Trophoblast cell (in vitro differentiated cells and primary cell): Measurements from ENCODE around the gene FLRT2.

Experiments used
- DNase-seq, 2 donors: peaks; one replicate each; pipeline ENCODE4 v3.0.0-alpha.2; 2016
- H2AFZ ChIP-seq: 2 replicates; pipeline ENCODE4 v1.6.1; 2013; ENCODE audit warnings: low read length, moderate library complexity, mild to moderate bottlenecking; ENCODE audit not compliant: insufficient read depth, poor library complexity
- H2AK5ac ChIP-seq: 2 replicates; pipeline ENCODE4 v1.6.1; 2013; ENCODE audit warnings: mild to moderate bottlenecking, low read length
- H2BK120ac ChIP-seq: 2 replicates; pipeline ENCODE4 v1.6.1; 2013; ENCODE audit warnings: low read length, mild to moderate bottlenecking, moderate library complexity; ENCODE audit not compliant: insufficient read depth, poor library complexity
- H2BK12ac ChIP-seq: 2 replicates; pipeline ENCODE4 v1.6.1; 2013; ENCODE audit warnings: mild to moderate bottlenecking, low read length, moderate library complexity
- H2BK5ac ChIP-seq: 2 replicates; pipeline ENCODE4 v1.6.1; 2013; ENCODE audit warnings: low read length, low read depth, moderate library complexity, mild to moderate bottlenecking; ENCODE audit not compliant: poor library complexity
- H3K14ac ChIP-seq: 2 replicates; pipeline ENCODE4 v1.6.1; 2013; ENCODE audit warnings: mild to moderate bottlenecking, low read length
- H3K18ac ChIP-seq: 2 replicates; pipeline ENCODE4 v1.6.1; 2013; ENCODE audit warnings: mild to moderate bottlenecking, low read length
- H3K23ac ChIP-seq: 2 replicates; pipeline ENCODE4 v1.6.1; 2013; ENCODE audit warnings: low read length
- H3K27ac ChIP-seq: 2 replicates; pipeline ENCODE4 v1.5.1; 2013; ENCODE audit warnings: low read depth, mild to moderate bottlenecking, inconsistent platforms, low read length, moderate library complexity
- H3K27me3 ChIP-seq: 2 replicates; pipeline ENCODE4 v1.6.1; 2013; ENCODE audit warnings: inconsistent platforms, mild to moderate bottlenecking, low read length, moderate library complexity; ENCODE audit not compliant: insufficient read depth
- H3K36me3 ChIP-seq, 2 experiments: 1 replicate in 1 of 2; 2 replicates in 1 of 2; pipeline ENCODE4 v1.6.1; 2013; ENCODE audit warnings: low read length in 2 of 2, mild to moderate bottlenecking in 2 of 2, moderate library complexity in 1 of 2; ENCODE audit not compliant: insufficient read depth in 2 of 2, control insufficient read depth in 1 of 2
- H3K4ac ChIP-seq: 2 replicates; pipeline ENCODE4 v1.6.1; 2013; ENCODE audit warnings: low read depth, mild to moderate bottlenecking, low read length, moderate library complexity
- H3K4me1 ChIP-seq, 2 experiments: 1 replicate in 1 of 2; 2 replicates in 1 of 2; pipeline ENCODE4 v1.6.1; 2013; ENCODE audit warnings: low read length in 2 of 2, mild to moderate bottlenecking in 2 of 2, moderate library complexity in 1 of 2; ENCODE audit not compliant: insufficient read depth in 2 of 2, control insufficient read depth in 1 of 2
- H3K4me2 ChIP-seq: 2 replicates; pipeline ENCODE4 v1.6.1; 2013; ENCODE audit warnings: inconsistent platforms, mild to moderate bottlenecking, low read length, moderate library complexity
- H3K4me3 ChIP-seq: 2 replicates; pipeline ENCODE4 v1.5.1; 2013; ENCODE audit warnings: mild to moderate bottlenecking, low read depth, low read length, inconsistent platforms
- H3K79me1 ChIP-seq: one replicate; pipeline ENCODE4 v1.6.1; 2013; ENCODE audit warnings: low read length
- H3K79me2 ChIP-seq: 2 replicates; pipeline ENCODE4 v1.6.1; 2013; ENCODE audit warnings: low read length, mild to moderate bottlenecking; ENCODE audit not compliant: control insufficient read depth, insufficient read depth, poor library complexity
- H3K9ac ChIP-seq: 2 replicates; pipeline ENCODE4 v1.6.1; 2013; ENCODE audit warnings: mild to moderate bottlenecking, low read length
- H3K9me3 ChIP-seq: 2 replicates; pipeline ENCODE4 v1.6.1; 2013; ENCODE audit warnings: low read depth, mild to moderate bottlenecking, control low read depth, inconsistent platforms, low read length; ENCODE audit not compliant: insufficient read depth
- H4K12ac ChIP-seq: 2 replicates; pipeline ENCODE4 v1.6.1; 2013; ENCODE audit warnings: low read depth, mild to moderate bottlenecking, low read length, moderate library complexity
- H4K8ac ChIP-seq: 2 replicates; pipeline ENCODE4 v1.6.1; 2013; ENCODE audit warnings: low read depth, mild to moderate bottlenecking, low read length, moderate library complexity
- H4K91ac ChIP-seq: one replicate; pipeline ENCODE4 v1.6.1; 2013; ENCODE audit warnings: low read depth, mild to moderate bottlenecking, low read length, moderate library complexity
- WGBS: extraction: QIAGEN DNeasy Blood & Tissue Kit; methylation state at CpG from one replicate; pipeline ENCODE4 v1.1.7; 2013; ENCODE audit warnings: missing lambda C conversion rate; ENCODE audit not compliant: insufficient read length, insufficient coverage; ENCODE audit errors: extremely low coverage; 5-methylcytosine and 5-hydroxymethylcytosine counted together

FLRT2 gene

GRCh38 chr14:85594217-85594616 is 64.3 kb downstream of the FLRT2 start:
- Histone ChIP-seq H3K4me2 (no peak overlapping the region), H3K9me3 (no peaks in the 10 kb centered on the region), H2BK120ac (no peak overlapping the region), H3K9ac (no peak overlapping the region), H3K18ac (no peak overlapping the region), H4K91ac (no peak overlapping the region), H3K79me1 (no peaks in the 10 kb centered on the region), H2AFZ (no peak overlapping the region), H3K4me1 (no peaks in the 10 kb centered on the region), H3K27ac (no peak overlapping the region), H3K4me3 (no peak overlapping the region), H2BK5ac (no peak overlapping the region), H3K36me3 (peaks cover 0 to 2% of the 10 kb centered on the region in 2 experiments), H2BK12ac (no peak overlapping the region), H4K8ac (no peak overlapping the region), H3K79me2 (no peaks in the 10 kb centered on the region), H3K27me3 (no peaks in the 10 kb centered on the region), H3K4ac (no peak overlapping the region), H3K14ac (no peak overlapping the region), H2AK5ac (no peak overlapping the region), H4K12ac (no peak overlapping the region), H3K23ac (no peak overlapping the region)
- no CpG with 5 or more reads among the region's 3 CpGs for WGBS
- no peak for DNase-seq

GRCh38 chr14:85595981-85596380 is 66.0 kb downstream of the FLRT2 start:
- Histone ChIP-seq H3K4ac (no peak overlapping the region), H3K9ac (no peak overlapping the region), H3K79me1 (no peaks in the 10 kb centered on the region), H2BK12ac (no peak overlapping the region), H3K4me2 (no peak overlapping the region), H3K27me3 (no peaks in the 10 kb centered on the region), H3K23ac (no peak overlapping the region), H3K14ac (no peak overlapping the region), H4K8ac (no peak overlapping the region), H3K4me1 (no peaks in the 10 kb centered on the region), H4K12ac (no peak overlapping the region), H3K36me3 (no peaks in the 10 kb centered on the region), H3K4me3 (no peak overlapping the region), H2AFZ (no peak overlapping the region), H4K91ac (no peak overlapping the region), H2BK5ac (no peak overlapping the region), H3K9me3 (no peaks in the 10 kb centered on the region), H2BK120ac (no peak overlapping the region), H3K18ac (no peak overlapping the region), H3K79me2 (no peaks in the 10 kb centered on the region), H2AK5ac (no peak overlapping the region), H3K27ac (no peak overlapping the region)
- DNase-seq: no peak
- WGBS: no CpG with 5 or more reads among the region's 10 CpGs

GRCh38 chr14:85596562-85596961 is 66.6 kb downstream of the FLRT2 start:
- H3K4me3 ChIP-seq: no peak overlapping the region
- no peak overlapping the region for H3K23ac ChIP-seq
- no peaks in the 10 kb centered on the region for H3K27me3 ChIP-seq
- no peaks in the 10 kb centered on the region for H3K36me3 ChIP-seq
- WGBS: no CpG with 5 or more reads among the region's 4 CpGs
- no peaks in the 10 kb centered on the region for H3K79me2 ChIP-seq
- no peak overlapping the region for H2AFZ ChIP-seq
- H3K4ac ChIP-seq: no peak overlapping the region
- no peaks in the 10 kb centered on the region for H3K4me1 ChIP-seq
- no peak overlapping the region for H3K9ac ChIP-seq
- no peak overlapping the region for H3K18ac ChIP-seq
- no peak overlapping the region for H4K12ac ChIP-seq
- no peak overlapping the region for H2BK5ac ChIP-seq
- no peak overlapping the region for H4K91ac ChIP-seq
- no peak overlapping the region for H3K4me2 ChIP-seq
- H3K79me1 ChIP-seq: no peaks in the 10 kb centered on the region
- no peak overlapping the region for H3K14ac ChIP-seq
- H2BK120ac ChIP-seq: no peak overlapping the region
- H2AK5ac ChIP-seq: no peak overlapping the region
- no peaks in the 10 kb centered on the region for H3K9me3 ChIP-seq
- H4K8ac ChIP-seq: no peak overlapping the region
- no peak for DNase-seq
- no peak overlapping the region for H3K27ac ChIP-seq
- no peak overlapping the region for H2BK12ac ChIP-seq

- Histone ChIP-seq H3K27ac (no peak overlapping the region), H2BK12ac (no peak overlapping the region), H3K23ac (no peak overlapping the region), H4K91ac (no peak overlapping the region), H3K79me2 (no peaks in the 10 kb centered on the region), H3K36me3 (no peaks in the 10 kb centered on the region), H3K9me3 (no peaks in the 10 kb centered on the region), H3K79me1 (no peaks in the 10 kb centered on the region), H3K4me3 (no peak overlapping the region), H2AK5ac (no peak overlapping the region), H2BK120ac (no peak overlapping the region), H2BK5ac (no peak overlapping the region), H3K4ac (no peak overlapping the region), H3K4me1 (no peaks in the 10 kb centered on the region), H3K9ac (no peak overlapping the region), H4K8ac (no peak overlapping the region), H2AFZ (no peak overlapping the region), H3K18ac (no peak overlapping the region), H3K4me2 (no peak overlapping the region), H3K14ac (no peak overlapping the region), H4K12ac (no peak overlapping the region), H3K27me3 (no peaks in the 10 kb centered on the region)
- WGBS: no CpG with 5 or more reads among the region's 3 CpGs
- DNase-seq: no peak
Observed at GRCh38 chr14:85597701-85598100, 67.8 kb downstream of the FLRT2 start.
